Stomach smooth muscle (tissue), 2 donors: ENCODE measurements around the gene KIAA1958.

Source experiments
- H3K27ac ChIP-seq: one replicate; pipeline ENCODE4 v1.7.0; 2013; ENCODE audit warnings: mild to moderate bottlenecking, low read length, inconsistent platforms
- H3K27me3 ChIP-seq, 2 donors: one replicate each; pipeline ENCODE4 v1.7.0; 2013; ENCODE audit warnings: low read length in 2 of 2; ENCODE audit not compliant: insufficient read depth in 2 of 2, control insufficient read depth in 1 of 2
- H3K36me3 ChIP-seq, 2 donors: one replicate each; pipeline ENCODE4 v1.7.0; 2013; ENCODE audit warnings: low read length in 2 of 2; ENCODE audit not compliant: control insufficient read depth in 2 of 2, insufficient read depth in 2 of 2
- H3K4me1 ChIP-seq: one replicate; pipeline ENCODE4 v1.7.0; 2013; ENCODE audit warnings: low read length; ENCODE audit not compliant: control insufficient read depth, insufficient read depth
- H3K4me3 ChIP-seq, 2 donors: one replicate each; pipeline ENCODE4 v1.7.0; 2013; ENCODE audit warnings: low read length in 2 of 2
- H3K9ac ChIP-seq, 2 donors: one replicate each; pipeline ENCODE4 v1.7.0; 2013; ENCODE audit warnings: low read length in 2 of 2, mild to moderate bottlenecking in 1 of 2
- H3K9me3 ChIP-seq, 2 donors: one replicate each; pipeline ENCODE4 v1.7.0; 2013; ENCODE audit warnings: low read length in 2 of 2; ENCODE audit not compliant: control insufficient read depth in 2 of 2
- donor health status: healthy.
- donor health status: Pancreatic carcinoma.

Gene KIAA1958

GRCh38 chr9:112604790-112605189 lies 118.2 kb downstream of the KIAA1958 start:
- Histone ChIP-seq H3K9ac (no peak overlapping the region), H3K36me3 (no peaks in the 10 kb centered on the region), H3K4me1 (no peaks in the 10 kb centered on the region), H3K27ac (no peak overlapping the region), H3K27me3 (no peaks in the 10 kb centered on the region), H3K4me3 (no peak overlapping the region), H3K9me3 (no peaks in the 10 kb centered on the region)

GRCh38 chr9:112605518-112605917 lies 118.9 kb downstream of the KIAA1958 start:
- H3K27ac ChIP-seq: no peak overlapping the region
- no peaks in the 10 kb centered on the region for H3K9me3 ChIP-seq
- H3K27me3 ChIP-seq: no peaks in the 10 kb centered on the region
- H3K36me3 ChIP-seq: no peaks in the 10 kb centered on the region
- H3K4me3 ChIP-seq: no peak overlapping the region
- H3K4me1 ChIP-seq: no peaks in the 10 kb centered on the region
- H3K9ac ChIP-seq: no peak overlapping the region

- Histone ChIP-seq H3K9me3 (no peaks in the 10 kb centered on the region), H3K4me3 (no peak overlapping the region), H3K4me1 (no peaks in the 10 kb centered on the region), H3K36me3 (no peaks in the 10 kb centered on the region), H3K9ac (no peak overlapping the region), H3K27ac (no peak overlapping the region), H3K27me3 (no peaks in the 10 kb centered on the region)
Measured at GRCh38 chr9:112605963-112606699, 119.5 kb downstream of the KIAA1958 start.

- Histone ChIP-seq H3K9ac (no peak overlapping the region), H3K27ac (no peak overlapping the region), H3K4me3 (no peak overlapping the region), H3K9me3 (no peaks in the 10 kb centered on the region), H3K4me1 (no peaks in the 10 kb centered on the region), H3K27me3 (no peaks in the 10 kb centered on the region), H3K36me3 (no peaks in the 10 kb centered on the region)
Measured at GRCh38 chr9:112608851-112609250, 122.2 kb downstream of the KIAA1958 start.

- no peak overlapping the region for H3K9ac ChIP-seq
- H3K4me1 ChIP-seq: no peaks in the 10 kb centered on the region
- no peaks in the 10 kb centered on the region for H3K9me3 ChIP-seq
- H3K4me3 ChIP-seq: no peak overlapping the region
- H3K27ac ChIP-seq: no peak overlapping the region
- H3K27me3 ChIP-seq: no peaks in the 10 kb centered on the region
- no peaks in the 10 kb centered on the region for H3K36me3 ChIP-seq
Measured at GRCh38 chr9:112615584-112616266, 129.1 kb downstream of the KIAA1958 start.

GRCh38 chr9:112617371-112617770 lies 130.7 kb downstream of the KIAA1958 start:
- Histone ChIP-seq H3K9me3 (no peaks in the 10 kb centered on the region), H3K4me1 (no peaks in the 10 kb centered on the region), H3K9ac (no peak overlapping the region), H3K4me3 (no peak overlapping the region), H3K27ac (no peak overlapping the region), H3K27me3 (no peaks in the 10 kb centered on the region), H3K36me3 (no peaks in the 10 kb centered on the region)

- H3K36me3 ChIP-seq: no peaks in the 10 kb centered on the region
- no peak overlapping the region for H3K27ac ChIP-seq
- no peak overlapping the region for H3K4me3 ChIP-seq
- no peaks in the 10 kb centered on the region for H3K4me1 ChIP-seq
- H3K27me3 ChIP-seq: no peaks in the 10 kb centered on the region
- H3K9ac ChIP-seq: no peak overlapping the region
- H3K9me3 ChIP-seq: no peaks in the 10 kb centered on the region
Measured at GRCh38 chr9:112618385-112619009, 131.9 kb downstream of the KIAA1958 start.

GRCh38 chr9:112620388-112620787 lies 133.8 kb downstream of the KIAA1958 start:
- no peak overlapping the region for H3K27ac ChIP-seq
- no peak overlapping the region for H3K4me3 ChIP-seq

GRCh38 chr9:112621018-112621655 lies 134.5 kb downstream of the KIAA1958 start:
- Histone ChIP-seq H3K27ac (no peak overlapping the region), H3K4me1 (no peaks in the 10 kb centered on the region), H3K4me3 (no peak overlapping the region), H3K36me3 (no peaks in the 10 kb centered on the region), H3K9ac (no peak overlapping the region), H3K27me3 (no peaks in the 10 kb centered on the region), H3K9me3 (no peaks in the 10 kb centered on the region)

More at GRCh38 chr9:112620388-112620787, 133.8 kb downstream of the KIAA1958 start:
- no peak overlapping the region for H3K9ac ChIP-seq
- no peaks in the 10 kb centered on the region for H3K36me3 ChIP-seq
- H3K27me3 ChIP-seq: no peaks in the 10 kb centered on the region
- no peaks in the 10 kb centered on the region for H3K9me3 ChIP-seq
- H3K4me1 ChIP-seq: no peaks in the 10 kb centered on the region

GRCh38 chr9:112623198-112623597 lies 136.6 kb downstream of the KIAA1958 start:
- no peak overlapping the region for H3K4me3 ChIP-seq
- no peaks in the 10 kb centered on the region for H3K4me1 ChIP-seq
- H3K36me3 ChIP-seq: no peaks in the 10 kb centered on the region
- H3K9me3 ChIP-seq: no peaks in the 10 kb centered on the region
- no peak overlapping the region for H3K27ac ChIP-seq
- H3K27me3 ChIP-seq: no peaks in the 10 kb centered on the region
- no peak overlapping the region for H3K9ac ChIP-seq
